Measurements from ENCODE around the gene CPA4.

CPA4 gene

DNA sequence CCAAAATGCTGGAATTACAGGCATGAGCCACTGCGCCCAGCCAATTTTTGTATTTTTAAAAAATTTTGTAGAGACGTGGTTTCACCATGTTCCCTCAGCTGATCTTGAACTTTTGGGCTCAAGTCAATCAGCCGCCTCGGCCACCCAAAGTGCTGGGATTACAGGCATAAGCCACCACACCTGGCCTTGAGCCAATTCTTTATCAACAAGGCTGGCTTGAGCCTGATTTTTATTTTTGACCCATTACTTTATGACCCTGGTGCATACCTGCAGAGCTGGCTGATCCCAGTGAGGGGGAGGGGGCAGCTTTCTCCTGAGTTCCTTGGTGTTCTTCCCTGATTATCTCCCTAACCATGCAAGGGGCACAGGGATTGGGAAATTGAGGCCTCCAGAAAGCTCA lies 71.5 kb downstream of the CPA4 start:
- DNase-seq (ENCODE audit: low read depth, low spot score), result no peak

GRCh38 chr7:130365088-130365487 lies 72.1 kb downstream of the CPA4 start:
- no peak for DNase-seq (ENCODE audit: low read depth, low spot score)

GRCh38 chr7:130365511-130366441 lies 72.8 kb downstream of the CPA4 start:
- DNase-seq (ENCODE audit: low read depth, low spot score), result no peak

DNA sequence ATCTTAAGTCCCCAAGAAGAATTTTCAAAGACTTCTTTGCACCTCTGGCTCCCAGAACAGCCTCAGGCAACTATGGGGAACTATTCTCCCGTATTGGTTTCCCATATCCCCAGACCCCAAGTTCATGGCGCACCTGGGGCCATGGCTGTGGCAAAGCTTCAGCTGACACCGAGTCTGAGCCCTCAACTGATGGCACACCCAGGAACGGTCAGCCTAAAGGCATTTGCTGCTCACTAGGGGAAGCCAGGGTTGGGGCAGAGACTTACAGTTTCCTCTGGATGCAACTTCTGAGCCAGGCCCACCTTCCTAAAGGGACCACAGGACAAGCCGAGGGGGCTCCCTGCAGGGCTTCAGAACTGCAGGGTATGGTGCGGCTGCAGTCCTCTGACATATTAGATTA lies 73.6 kb downstream of the CPA4 start:
- no peak for DNase-seq (ENCODE audit: low read depth, low spot score)

GRCh38 chr7:130367088-130367755 lies 74.3 kb downstream of the CPA4 start:
- no peak for DNase-seq (ENCODE audit: low read depth, low spot score)

- no peak for DNase-seq (ENCODE audit: low read depth, low spot score)
Observed at GRCh38 chr7:130367836-130368746, 75.1 kb downstream of the CPA4 start.

GRCh38 chr7:130369110-130369711 lies 76.2 kb downstream of the CPA4 start:
- DNase-seq (ENCODE audit: low read depth, low spot score), result no peak

- no peak for DNase-seq (ENCODE audit: low read depth, low spot score)
Observed at GRCh38 chr7:130369831-130370550, 77.0 kb downstream of the CPA4 start.

DNA sequence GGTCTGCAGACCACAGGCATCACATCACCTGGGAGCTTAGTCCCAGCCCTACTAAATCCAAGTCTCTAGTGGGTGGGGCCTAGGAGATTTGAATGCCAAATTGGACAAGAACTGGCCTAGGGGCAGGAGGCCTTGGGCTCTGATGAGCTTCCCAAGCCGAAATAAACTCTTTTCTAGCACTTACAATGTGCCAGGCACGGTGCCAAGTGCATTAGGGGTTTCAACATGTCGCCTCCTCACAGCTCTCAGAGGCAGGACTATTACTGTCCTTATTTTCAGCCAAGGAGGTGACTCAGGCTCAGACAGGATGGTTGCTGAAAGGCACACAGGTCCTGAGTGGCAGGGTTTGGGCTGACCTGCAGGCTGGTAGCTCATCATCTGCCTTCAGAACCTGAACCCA lies 78.1 kb downstream of the CPA4 start:
- no peak for DNase-seq (ENCODE audit: low read depth, low spot score)

- DNase-seq (ENCODE audit: low read depth, low spot score), result no peak
Observed at GRCh38 chr7:130372402-130373165, 79.6 kb downstream of the CPA4 start.

Data from iPS DF 19.7 (cell line).